Tibial artery (tissue), 4 donors: Measurements from ENCODE around the gene CACNA1C.

ENCODE experiments used
- DNase-seq, 2 donors: peaks; one replicate each; pipeline ENCODE4 v3.0.0-alpha.2; 2019
- H3K27ac ChIP-seq, 2 donors: fragments of 200-600 bp; sonication (generic) in 1 of 2; 1 replicate in 1 of 2; 2 replicates in 1 of 2; pipeline ENCODE4 v1.5.1; 2018 to 2019; ENCODE audit warnings: mild to moderate bottlenecking in 1 of 2
- H3K27me3 ChIP-seq, 2 donors: fragments of 200-600 bp; sonication (generic) in 1 of 2; one replicate each; pipeline versions ENCODE4 v1.5.1 to v1.6.0; 2016 to 2019
- H3K36me3 ChIP-seq, 3 donors: fragments of 200-600 bp; sonication (generic) in 2 of 3; one replicate each; pipeline ENCODE4 v1.5.1; 2016 to 2019; ENCODE audit warnings: mild to moderate bottlenecking in 2 of 3
- H3K4me1 ChIP-seq, 4 donors: fragments of 200-600 bp; sonication (generic) in 2 of 4; 1 replicate in 3 of 4; 2 replicates in 1 of 4; pipeline ENCODE4 v1.5.1; 2016 to 2019
- H3K4me3 ChIP-seq, 2 donors: fragments of 200-600 bp; sonication (generic) in 1 of 2; 1 replicate in 1 of 2; 2 replicates in 1 of 2; pipeline ENCODE4 v1.5.1; 2018 to 2019; ENCODE audit warnings: mild to moderate bottlenecking in 2 of 2
- H3K9me3 ChIP-seq, 3 donors: fragments of 200-600 bp; sonication (generic) in 1 of 3; one replicate each; pipeline ENCODE4 v1.5.1; 2016 to 2019
- CTCF ChIP-seq, 2 experiments: fragments of 200-600 bp in 1 of 2; fragments of 450-650 bp in 1 of 2; IDR thresholded peaks; one replicate each; pipeline ENCODE4 v1.5.1; 2017 to 2019; ENCODE audit warnings: antibody characterized with exemption in 2 of 2, mild to moderate bottlenecking in 1 of 2, moderate library complexity in 1 of 2
- intact Hi-C: fragments of 100-400 bp; cut with DNase I; formaldehyde crosslinking; loops from one replicate; pipeline ENCODE4 v1.15.0; 2023; ENCODE audit warnings: low total_unique reads

Gene CACNA1C

GRCh38 chr12:2170376-2170775 is 117.6 kb downstream of the CACNA1C start:
- Histone ChIP-seq H3K27ac (peak overlapping the region; percentile 66 to 70), H3K27me3 (no peaks in the 10 kb centered on the region), H3K36me3 (peaks cover 0 to 13% (median 0%) of the 10 kb centered on the region in 3 donors), H3K9me3 (peaks cover 0 to 16% (median 0%) of the 10 kb centered on the region in 3 donors), H3K4me1 (peaks cover 7 to 64% (median 28%) of the 10 kb centered on the region in 4 donors), H3K4me3 (no peak overlapping the region)
- intact Hi-C loops, result no loop called here
- peak in 1 of 2 donors; percentile 56 for DNase-seq
- no peak for TF ChIP-seq CTCF (IDR thresholded peaks at IDR 0.05)

GRCh38 chr12:2171672-2172426 is 119.1 kb downstream of the CACNA1C start:
- Histone ChIP-seq H3K4me3 (no peak overlapping the region), H3K4me1 (peaks cover 7 to 58% (median 28%) of the 10 kb centered on the region in 4 donors), H3K27me3 (no peaks in the 10 kb centered on the region), H3K27ac (peak overlapping the region in 1 of 2 donors; percentile 66), H3K9me3 (peaks cover 0 to 13% (median 0%) of the 10 kb centered on the region in 3 donors), H3K36me3 (peaks cover 0 to 11% (median 0%) of the 10 kb centered on the region in 3 donors)
- DNase-seq, result no peak
- TF ChIP-seq CTCF (IDR thresholded peaks at IDR 0.05), result no peak
- intact Hi-C loops, result no loop called here

GRCh38 chr12:2172491-2173214 is 119.9 kb downstream of the CACNA1C start:
- Histone ChIP-seq H3K4me3 (no peak overlapping the region), H3K36me3 (peaks cover 0 to 3% (median 0%) of the 10 kb centered on the region in 3 donors), H3K27ac (no peak overlapping the region), H3K27me3 (no peaks in the 10 kb centered on the region), H3K4me1 (peaks cover 7 to 66% (median 29%) of the 10 kb centered on the region in 4 donors), H3K9me3 (peaks cover 0 to 5% (median 0%) of the 10 kb centered on the region in 3 donors)
- no peak for DNase-seq
- no peak for TF ChIP-seq CTCF (IDR thresholded peaks at IDR 0.05)
- intact Hi-C loops, result no loop called here

GRCh38 chr12:2173971-2174370 is 121.2 kb downstream of the CACNA1C start:
- H3K9me3 ChIP-seq, result no peaks in the 10 kb centered on the region
- no peak for TF ChIP-seq CTCF (IDR thresholded peaks at IDR 0.05)
- no peaks in the 10 kb centered on the region for H3K36me3 ChIP-seq
- H3K4me3 ChIP-seq, result no peak overlapping the region
- intact Hi-C loops, result no loop called here
- H3K4me1 ChIP-seq, result peaks cover 7 to 74% (median 39%) of the 10 kb centered on the region in 4 donors
- no peak for DNase-seq
- no peak overlapping the region for H3K27ac ChIP-seq
- no peaks in the 10 kb centered on the region for H3K27me3 ChIP-seq

- DNase-seq, result no peak
- H3K36me3 ChIP-seq, result no peaks in the 10 kb centered on the region
- intact Hi-C loops, result no loop called here
- no peak overlapping the region for H3K4me3 ChIP-seq
- no peaks in the 10 kb centered on the region for H3K9me3 ChIP-seq
- H3K4me1 ChIP-seq, result peaks cover 3 to 72% (median 35%) of the 10 kb centered on the region in 4 donors
- no peak overlapping the region for H3K27ac ChIP-seq
- H3K27me3 ChIP-seq, result no peaks in the 10 kb centered on the region
- no peak for TF ChIP-seq CTCF (IDR thresholded peaks at IDR 0.05)
Observed at GRCh38 chr12:2177003-2177402, 124.2 kb downstream of the CACNA1C start.
